ENCODE measurements around the gene TRPV6. TPM values are rescaled to one million over a fixed set of nuclear protein-coding genes. Genes with fewer than 3 reads are reported as not detected.

TRPV6 gene
- total RNA-seq, 1 donor from 2014 or later, result 6.2 TPM

DNA sequence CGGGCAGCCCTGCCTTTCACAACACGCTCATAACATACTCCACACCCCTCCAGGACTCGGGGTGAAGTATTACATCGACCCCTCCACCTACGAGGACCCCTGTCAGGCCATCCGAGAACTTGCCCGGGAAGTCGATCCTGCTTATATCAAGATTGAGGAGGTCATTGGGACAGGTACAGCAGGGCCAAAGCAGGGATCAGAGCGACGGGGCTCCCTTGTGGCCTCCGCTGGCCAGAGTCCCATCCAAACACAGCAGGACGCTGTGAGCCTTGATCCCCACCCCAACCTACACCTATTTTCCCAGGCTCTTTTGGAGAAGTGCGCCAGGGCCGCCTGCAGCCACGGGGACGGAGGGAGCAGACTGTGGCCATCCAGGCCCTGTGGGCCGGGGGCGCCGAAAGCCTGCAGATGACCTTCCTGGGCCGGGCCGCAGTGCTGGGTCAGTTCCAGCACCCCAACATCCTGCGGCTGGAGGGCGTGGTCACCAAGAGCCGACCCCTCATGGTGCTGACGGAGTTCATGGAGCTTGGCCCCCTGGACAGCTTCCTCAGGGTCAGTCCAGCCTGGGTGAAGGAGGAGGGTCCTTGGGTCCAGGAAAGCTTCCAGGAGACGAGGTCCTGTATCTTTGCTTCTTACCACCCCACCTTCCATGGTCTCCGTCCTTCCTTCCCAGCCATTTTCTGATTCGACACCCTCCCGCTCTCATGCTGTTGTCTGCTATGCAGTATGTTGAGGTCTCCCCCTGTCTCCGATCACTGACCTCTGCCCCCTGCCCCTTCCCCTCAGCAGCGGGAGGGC lies 17.2 kb downstream of the TRPV6 start:
- H3K9me3 Mint-ChIP-seq (ENCODE audit: low read depth), result no peaks in the 10 kb centered on the region
- no peak overlapping the region for H3K27ac Mint-ChIP-seq
- H3K4me1 Mint-ChIP-seq (ENCODE audit: low read depth), result no peaks in the 10 kb centered on the region
- H3K36me3 Mint-ChIP-seq (ENCODE audit: insufficient read depth), result peaks cover 7% of the 10 kb centered on the region
- no peaks in the 10 kb centered on the region for H3K27me3 Mint-ChIP-seq
- no peak overlapping the region for H3K4me3 Mint-ChIP-seq (ENCODE audit: low read depth)
- no peak for TF ChIP-seq CTCF (IDR thresholded peaks at IDR 0.05; ENCODE audit: unreplicated experiment)
- no peak for DNase-seq (ENCODE audit: low spot score, unreplicated experiment)

GRCh38 chr7:142867398-142868187 lies 18.0 kb downstream of the TRPV6 start:
- no peaks in the 10 kb centered on the region for H3K9me3 Mint-ChIP-seq (ENCODE audit: low read depth)

GRCh38 chr7:142867097-142867378 lies 18.5 kb downstream of the TRPV6 start:
- TF ChIP-seq CTCF (IDR thresholded peaks at IDR 0.05; ENCODE audit: unreplicated experiment), result no peak
- Mint-ChIP-seq H3K4me3 (ENCODE audit: low read depth) (no peak overlapping the region), H3K36me3 (ENCODE audit: insufficient read depth) (peaks cover 10% of the 10 kb centered on the region), H3K9me3 (ENCODE audit: low read depth) (no peaks in the 10 kb centered on the region), H3K4me1 (ENCODE audit: low read depth) (no peaks in the 10 kb centered on the region), H3K27ac (no peak overlapping the region), H3K27me3 (no peaks in the 10 kb centered on the region)
- DNase-seq (ENCODE audit: low spot score, unreplicated experiment), result no peak

More at GRCh38 chr7:142867398-142868187, 18.0 kb downstream of the TRPV6 start:
- Mint-ChIP-seq H3K4me1 (ENCODE audit: low read depth) (no peaks in the 10 kb centered on the region), H3K27ac (no peak overlapping the region), H3K36me3 (ENCODE audit: insufficient read depth) (peaks cover 8% of the 10 kb centered on the region), H3K27me3 (no peaks in the 10 kb centered on the region), H3K4me3 (ENCODE audit: low read depth) (no peak overlapping the region)
- TF ChIP-seq CTCF (IDR thresholded peaks at IDR 0.05; ENCODE audit: unreplicated experiment), result no peak
- no peak for DNase-seq (ENCODE audit: low spot score, unreplicated experiment)

GRCh38 chr7:142866361-142867096 lies 19.0 kb downstream of the TRPV6 start:
- Mint-ChIP-seq H3K4me3 (ENCODE audit: low read depth) (no peak overlapping the region), H3K9me3 (ENCODE audit: low read depth) (no peaks in the 10 kb centered on the region), H3K4me1 (ENCODE audit: low read depth) (no peaks in the 10 kb centered on the region), H3K27me3 (no peaks in the 10 kb centered on the region), H3K27ac (no peak overlapping the region), H3K36me3 (ENCODE audit: insufficient read depth) (peaks cover 10% of the 10 kb centered on the region)
- TF ChIP-seq CTCF (IDR thresholded peaks at IDR 0.05; ENCODE audit: unreplicated experiment), result peak; percentile 65
- DNase-seq (ENCODE audit: low spot score, unreplicated experiment), result peak; percentile 43

- no peak overlapping the region for H3K4me3 Mint-ChIP-seq (ENCODE audit: low read depth)
- H3K27me3 Mint-ChIP-seq, result no peaks in the 10 kb centered on the region
- H3K36me3 Mint-ChIP-seq (ENCODE audit: insufficient read depth), result peaks cover 9% of the 10 kb centered on the region
- no peak for TF ChIP-seq CTCF (IDR thresholded peaks at IDR 0.05; ENCODE audit: unreplicated experiment)
- no peak for DNase-seq (ENCODE audit: low spot score, unreplicated experiment)
- no peaks in the 10 kb centered on the region for H3K4me1 Mint-ChIP-seq (ENCODE audit: low read depth)
- H3K9me3 Mint-ChIP-seq (ENCODE audit: low read depth), result no peaks in the 10 kb centered on the region
- no peak overlapping the region for H3K27ac Mint-ChIP-seq
Observed at GRCh38 chr7:142865766-142866165, 19.8 kb downstream of the TRPV6 start.

Measured in progenitor cell of endocrine pancreas (in vitro differentiated cells).